Measurements from ENCODE around the gene XPO4.
"Not testable (repeated sequence)": the region's sequence is repeated elsewhere in the genome, so short reads cannot be mapped to it uniquely, and the experiment has no call there.

The XPO4 gene

GRCh38 chr13:20787180-20787579 is 115.4 kb downstream of the XPO4 start:
- DNase-seq (ENCODE audit: low read depth, low spot score): no peak

GRCh38 chr13:20782116-20782708 is 120.3 kb downstream of the XPO4 start:
- DNase-seq (ENCODE audit: low read depth, low spot score): no peak

DNA sequence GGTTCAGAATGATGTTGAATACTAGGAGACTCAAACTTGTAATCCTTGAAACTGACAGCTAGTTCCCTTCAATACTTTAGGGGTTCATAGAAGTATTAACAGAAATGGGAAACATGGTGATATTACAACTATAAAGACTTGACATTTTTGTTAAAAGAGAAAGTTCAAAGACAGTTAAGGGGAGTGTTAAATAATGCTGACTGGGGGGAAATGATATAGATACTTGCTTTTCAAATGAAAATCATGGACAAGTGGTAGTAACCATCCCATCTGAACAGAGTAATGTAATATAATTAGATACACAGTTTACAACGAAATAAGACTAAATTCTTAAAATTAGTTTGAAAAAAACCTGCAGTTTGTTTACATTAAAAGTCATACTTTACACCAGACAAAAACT is 122.2 kb downstream of the XPO4 start:
- no peak for DNase-seq (ENCODE audit: low read depth, low spot score)

DNA sequence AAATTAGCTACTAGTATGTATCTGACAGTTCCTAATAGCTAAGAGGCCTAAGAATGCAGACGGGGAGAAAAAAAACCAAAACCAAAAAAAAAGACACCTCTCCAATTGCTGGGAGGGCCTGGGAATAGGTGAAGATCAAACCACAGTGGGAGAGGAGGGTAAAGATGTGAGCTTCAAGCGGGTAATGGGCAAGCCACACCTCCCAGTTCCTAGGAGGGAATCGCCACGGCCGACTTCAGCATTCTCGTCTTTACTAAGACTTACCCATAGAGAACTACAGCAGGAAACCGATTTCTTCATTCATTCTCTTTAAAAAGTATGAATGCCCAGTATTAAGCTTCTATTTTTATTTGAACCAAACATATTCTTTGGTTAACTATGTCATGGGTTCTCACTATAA is 123.1 kb downstream of the XPO4 start:
- DNase-seq (ENCODE audit: low read depth, low spot score): no peak

DNA sequence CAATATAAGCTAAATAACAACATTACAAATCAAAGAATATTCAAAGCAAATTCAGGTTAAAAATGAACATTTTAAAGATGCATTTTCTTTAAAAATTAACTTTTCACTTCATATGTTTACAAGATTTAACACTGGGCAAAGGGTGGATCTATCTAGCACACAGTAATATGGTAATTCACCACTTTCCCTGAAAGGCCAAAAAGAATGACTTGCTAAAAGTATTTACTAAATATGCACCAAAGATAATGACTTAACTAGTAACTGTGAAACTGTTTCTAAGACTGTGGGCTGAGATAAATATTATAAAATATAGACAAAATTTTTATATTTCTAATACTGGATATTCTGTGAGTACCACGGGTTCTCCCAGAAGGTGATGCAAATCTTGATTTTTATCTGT is 124.2 kb downstream of the XPO4 start:
- no peak for DNase-seq (ENCODE audit: low read depth, low spot score)

GRCh38 chr13:20776751-20777150 is 125.8 kb downstream of the XPO4 start:
- no peak for DNase-seq (ENCODE audit: low read depth, low spot score)

DNA sequence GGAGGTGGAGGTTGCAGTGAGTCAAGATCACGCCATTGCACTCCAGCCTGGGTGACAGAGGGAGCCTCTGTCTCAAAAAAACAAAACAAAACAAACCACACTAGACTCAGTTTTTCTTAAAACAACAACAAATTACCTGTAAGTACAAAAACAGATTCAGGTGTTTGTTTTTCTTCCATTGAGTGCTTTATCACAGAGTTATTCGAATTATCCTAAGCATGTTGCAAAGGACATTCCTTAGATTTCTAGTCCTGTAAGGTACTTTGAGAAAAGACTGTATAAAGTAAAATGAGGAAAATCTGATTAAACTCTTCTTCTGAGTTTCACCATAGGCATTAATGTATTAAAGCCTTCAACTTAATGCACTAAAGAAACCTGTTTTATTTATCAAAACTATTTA is 126.6 kb downstream of the XPO4 start:
- DNase-seq (ENCODE audit: low read depth, low spot score): no peak

- no peak for DNase-seq (ENCODE audit: low read depth, low spot score)
Measured at GRCh38 chr13:20774746-20775145, 127.8 kb downstream of the XPO4 start.

DNA sequence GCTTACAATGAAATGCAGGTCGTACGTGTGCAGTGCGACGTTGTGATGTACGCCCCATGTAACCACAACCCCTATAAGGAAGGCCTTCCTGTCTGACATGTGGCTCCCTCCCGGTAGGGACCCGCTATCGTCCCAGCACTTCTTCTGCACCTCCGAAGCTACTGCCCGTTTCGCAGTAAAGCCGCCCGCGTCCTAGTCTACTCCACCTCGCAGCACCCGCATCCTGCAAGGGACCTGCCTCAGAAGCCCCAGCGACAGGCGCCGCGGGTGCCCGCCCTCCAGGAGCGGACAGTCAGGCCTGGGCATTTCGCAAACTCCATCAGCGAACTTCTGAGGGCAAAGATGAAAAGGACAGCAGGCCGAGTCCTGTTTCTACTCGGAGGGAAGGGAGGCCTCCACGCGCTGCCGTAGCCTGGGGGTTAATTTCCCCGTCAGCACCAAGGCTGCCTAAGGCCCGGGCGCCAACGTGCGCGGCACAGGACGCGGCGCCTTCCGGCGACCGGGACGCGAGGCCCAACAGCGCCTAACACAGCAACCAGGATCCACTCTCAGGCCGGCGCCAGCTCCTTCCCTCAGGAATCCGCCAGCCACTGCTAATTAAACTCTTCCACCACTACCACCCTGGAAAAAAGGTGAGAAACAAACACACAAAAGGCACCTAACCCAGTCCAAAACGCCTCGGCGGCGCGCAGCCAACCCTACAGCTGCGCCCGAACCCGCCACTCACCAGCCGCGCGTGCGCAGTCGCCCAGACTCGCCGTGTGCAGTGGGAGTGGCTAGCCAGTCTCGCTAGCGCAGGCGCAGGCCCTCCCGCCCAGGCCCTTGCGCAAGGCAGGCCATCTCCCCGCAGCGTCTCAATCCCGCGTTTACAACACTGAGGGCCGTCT is 129.1 kb downstream of the XPO4 start, which contains the start of gene EEF1AKMT1:
Gene EEF1AKMT1 (minus strand): TSS at position 768 of the 887 bp plus-strand sequence. CDS start 16,363 bp downstream, outside the sequence.
- DNase-seq (ENCODE audit: low read depth, low spot score): peak; percentile 88

DNA sequence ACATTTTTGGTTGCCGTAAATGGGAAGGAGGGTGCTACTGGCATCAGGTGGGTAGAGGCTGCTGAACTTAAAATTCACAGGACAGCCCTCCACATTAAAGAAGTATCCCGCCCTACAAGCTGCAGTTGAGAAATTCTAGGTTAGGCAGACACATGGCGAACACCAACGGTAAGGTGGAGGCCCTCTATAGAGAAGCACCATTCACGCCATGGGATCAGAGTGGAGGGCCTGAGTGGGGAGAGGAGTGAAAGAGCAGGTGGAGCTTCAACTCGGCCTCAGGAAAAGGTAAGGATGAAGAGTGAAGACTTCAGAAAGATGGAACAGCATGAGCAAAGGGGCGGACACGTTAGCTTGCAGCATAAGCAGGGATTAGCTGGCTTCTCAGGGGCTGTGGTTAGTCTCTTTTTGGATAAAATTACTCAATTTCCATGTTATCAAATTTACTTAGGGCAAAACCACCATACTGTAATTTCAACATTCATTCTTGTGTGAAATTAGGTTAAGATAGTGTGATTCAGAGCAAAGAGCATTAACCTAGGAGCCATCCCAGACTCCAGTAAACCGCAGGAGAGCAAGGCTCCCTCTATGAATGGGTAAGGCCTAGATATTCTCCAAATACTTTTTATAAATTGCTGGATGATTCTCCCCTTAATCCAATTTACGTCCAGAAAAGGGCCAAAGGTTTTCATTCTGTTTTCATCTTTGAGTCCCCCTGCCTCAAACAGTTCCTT is 130.0 kb downstream of the XPO4 start:
- DNase-seq (ENCODE audit: low read depth, low spot score): no peak

- no peak for DNase-seq (ENCODE audit: low read depth, low spot score)
Measured at GRCh38 chr13:20769834-20770233, 132.7 kb downstream of the XPO4 start.

GRCh38 chr13:20769091-20769490 is 133.5 kb downstream of the XPO4 start:
- DNase-seq (ENCODE audit: low read depth, low spot score): no peak

DNA sequence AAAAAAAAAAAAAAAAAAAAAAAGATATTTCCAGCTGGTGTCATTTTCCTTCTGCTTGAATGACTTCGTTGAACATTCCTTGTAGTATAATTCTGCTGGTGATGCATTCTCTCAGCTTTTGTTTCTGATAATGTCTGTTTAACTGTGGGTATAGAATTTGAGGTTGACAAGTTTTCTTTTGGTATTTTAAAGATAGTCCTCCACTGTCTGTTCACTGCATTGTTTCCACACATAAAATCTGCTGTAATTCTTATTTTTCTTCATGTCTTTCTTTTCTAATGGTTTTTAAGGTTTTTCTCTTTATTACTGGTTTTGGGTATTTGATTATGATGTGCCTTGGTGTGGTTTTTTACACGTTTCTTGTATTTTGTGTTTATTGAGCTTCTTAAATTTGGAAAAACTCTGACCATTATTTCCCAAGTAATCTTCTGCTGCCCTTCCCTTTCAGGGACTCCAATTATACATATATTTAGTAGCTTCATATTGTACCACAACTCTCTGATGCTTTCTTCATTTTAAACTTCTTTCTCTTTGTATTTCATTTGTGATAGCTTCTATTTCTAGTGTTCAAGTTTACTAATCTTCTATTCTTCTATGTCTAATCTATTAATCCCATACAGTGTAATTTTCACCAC is 135.1 kb downstream of the XPO4 start:
- no peak for DNase-seq (ENCODE audit: low read depth, low spot score)

DNA sequence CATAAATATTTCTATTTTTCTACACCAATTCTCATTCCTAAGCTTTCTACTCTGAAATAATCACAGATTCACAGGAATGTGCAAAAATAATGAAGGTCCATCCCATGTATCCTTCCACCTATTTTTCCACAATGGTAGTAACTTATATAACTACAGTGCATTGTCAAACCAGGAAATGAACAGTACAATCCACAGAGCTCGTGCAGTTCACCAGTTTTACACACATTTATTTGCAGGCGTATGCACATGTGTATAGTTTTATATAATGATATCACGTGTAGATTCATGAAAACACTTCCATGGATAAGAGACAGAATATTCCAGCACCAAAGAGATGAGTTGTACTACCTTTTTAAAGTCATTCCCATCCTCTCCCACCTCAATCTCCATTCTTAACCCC is 141.7 kb downstream of the XPO4 start:
- no peak for DNase-seq (ENCODE audit: low read depth, low spot score)

- DNase-seq (ENCODE audit: low read depth, low spot score): no peak
Measured at GRCh38 chr13:20754009-20754408, 148.5 kb downstream of the XPO4 start.

GRCh38 chr13:20749377-20749776 is 153.2 kb downstream of the XPO4 start:
- DNase-seq (ENCODE audit: low read depth, low spot score): no peak

DNA sequence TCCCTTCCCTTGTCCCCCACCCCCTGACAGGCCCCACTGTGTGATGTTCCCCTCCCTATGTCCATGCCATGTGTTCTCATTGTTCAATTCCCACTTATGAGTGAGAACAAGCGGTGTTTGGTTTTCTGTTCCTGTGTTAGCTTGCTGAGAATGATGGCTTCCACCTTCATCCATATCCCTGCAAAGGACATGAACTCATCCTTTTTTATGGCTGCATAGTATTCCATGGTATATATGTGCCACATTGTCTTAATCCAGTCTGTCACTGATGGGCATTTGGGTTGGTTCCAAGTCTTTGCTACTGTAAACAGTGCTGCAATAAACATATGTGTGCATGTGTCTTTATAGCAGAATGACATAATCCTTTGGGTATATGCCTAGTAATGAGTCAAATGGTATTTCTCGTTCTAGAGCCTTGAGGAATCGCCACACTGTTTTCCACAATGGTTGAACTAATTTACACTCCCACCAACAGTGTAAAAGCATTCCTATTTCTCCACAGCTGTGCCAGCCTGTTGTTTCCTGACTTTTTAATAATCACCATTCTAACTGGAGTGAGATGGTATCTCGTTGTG is 158.6 kb downstream of the XPO4 start:
- DNase-seq (ENCODE audit: low read depth, low spot score): not testable (repeated sequence)

DNA sequence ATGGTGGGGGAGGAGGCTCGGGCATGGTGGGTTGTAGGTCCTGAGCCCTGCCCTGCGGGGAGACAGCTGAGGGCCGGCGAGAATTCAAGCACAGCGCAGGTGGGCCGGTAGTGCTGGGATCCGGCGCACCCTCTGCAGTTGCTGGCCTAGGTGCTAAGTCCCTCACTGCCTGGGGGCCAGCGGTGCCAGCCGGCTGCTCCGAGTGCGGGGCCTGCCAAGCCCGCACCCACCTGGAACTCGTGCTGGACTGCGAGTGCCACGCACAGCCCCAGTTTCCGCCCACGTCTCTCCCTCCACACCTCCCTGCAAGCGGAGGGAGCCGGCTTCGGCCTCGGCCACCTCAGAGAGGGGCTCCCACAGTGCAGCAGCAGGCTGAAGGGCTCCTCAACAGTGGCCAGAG is 162.5 kb downstream of the XPO4 start:
- no peak for DNase-seq (ENCODE audit: low read depth, low spot score)

- DNase-seq (ENCODE audit: low read depth, low spot score): no peak
Measured at GRCh38 chr13:20738616-20739015, 163.9 kb downstream of the XPO4 start.

DNA sequence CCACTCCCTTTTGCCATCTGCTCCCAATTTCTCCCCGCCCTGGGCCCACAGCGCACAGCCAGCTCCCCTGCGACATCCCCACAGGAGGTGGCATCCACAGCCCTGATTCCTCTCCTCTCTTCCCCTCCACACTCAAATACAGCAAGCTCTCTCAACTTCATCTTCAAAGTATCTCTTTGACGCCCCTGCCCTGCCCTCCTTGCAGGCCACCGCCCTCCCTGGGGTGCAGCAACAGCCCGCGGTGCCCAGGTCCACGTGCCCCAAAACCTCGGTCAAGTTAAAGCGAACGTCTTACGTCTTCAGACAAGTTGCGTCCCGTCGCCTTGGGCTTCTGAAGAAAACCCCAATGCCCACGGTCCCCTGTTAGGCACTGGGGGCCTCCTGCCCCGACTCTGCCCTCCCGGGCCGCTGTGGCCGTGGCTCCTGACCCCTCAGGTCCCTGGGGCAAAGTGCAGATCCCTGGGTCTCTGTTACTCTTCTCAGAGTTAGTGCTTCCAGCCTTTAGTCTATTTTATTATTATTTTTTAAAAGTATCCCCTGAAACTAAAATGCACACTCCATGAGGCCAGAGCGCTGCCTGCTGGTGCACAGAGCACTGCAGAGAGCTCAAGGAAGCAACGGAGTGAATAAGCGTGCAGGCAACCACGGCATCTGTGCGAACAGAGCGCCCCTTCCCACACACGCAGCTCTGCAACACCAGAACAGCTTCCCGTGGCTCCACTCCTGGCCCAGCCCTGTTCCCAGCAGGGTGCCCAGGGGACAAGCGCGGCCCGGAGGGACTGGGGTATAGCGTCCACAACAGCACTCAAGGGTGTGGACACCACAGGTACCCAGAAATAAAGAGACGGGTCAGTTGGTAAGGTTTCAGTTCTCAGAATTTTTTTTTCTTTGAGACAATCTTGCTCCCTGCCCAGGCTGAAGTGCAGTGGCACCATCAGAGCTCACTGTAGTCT is 172.6 kb downstream of the XPO4 start:
- no peak for DNase-seq (ENCODE audit: low read depth, low spot score)
